ENCODE data around the gene APOBEC3B.
"Not testable (repeated sequence)": the region's sequence is repeated elsewhere in the genome, so short reads cannot be mapped to it uniquely, and the experiment has no call there.

APOBEC3B gene

GRCh38 chr22:38974826-38975175 is 7.3 kb upstream of the APOBEC3B start:
- no peak for TF ChIP-seq CTCF (conservative IDR thresholded peaks at IDR 0.05; ENCODE audit: low read length)
- no peak overlapping the region for H3K4me3 ChIP-seq (ENCODE audit: low read length)
- no peak for DNase-seq (ENCODE audit: low read depth)

GRCh38 chr22:38977289-38977688 is 4.9 kb upstream of the APOBEC3B start:
- not testable (repeated sequence) for H3K4me3 ChIP-seq (ENCODE audit: low read length); DNase-seq (ENCODE audit: low read depth)

GRCh38 chr22:38980587-38980986 is 1.6 kb upstream of the APOBEC3B start:
- not testable (repeated sequence) for DNase-seq (ENCODE audit: low read depth); H3K4me3 ChIP-seq (ENCODE audit: low read length)

GRCh38 chr22:38981005-38981991 is 849 bp upstream of the APOBEC3B start:
- DNase-seq (ENCODE audit: low read depth): peak; percentile 8
- H3K4me3 ChIP-seq (ENCODE audit: low read length): peak overlapping the region; percentile 61
- TF ChIP-seq CTCF (conservative IDR thresholded peaks at IDR 0.05; ENCODE audit: low read length): peak; percentile 35

- no peak for DNase-seq (ENCODE audit: low read depth)
- TF ChIP-seq CTCF (conservative IDR thresholded peaks at IDR 0.05; ENCODE audit: low read length): no peak
- no peak overlapping the region for H3K4me3 ChIP-seq (ENCODE audit: low read length)
These were observed 2.1 kb downstream of the APOBEC3B start for GRCh38 chr22:38984224-38984623.

GRCh38 chr22:38984784-38985757 is 2.9 kb downstream of the APOBEC3B start:
- H3K4me3 ChIP-seq (ENCODE audit: low read length); DNase-seq (ENCODE audit: low read depth): not testable (repeated sequence)

GRCh38 chr22:38986629-38987028 is 4.5 kb downstream of the APOBEC3B start:
- no peak overlapping the region for H3K4me3 ChIP-seq (ENCODE audit: low read length)
- TF ChIP-seq CTCF (conservative IDR thresholded peaks at IDR 0.05; ENCODE audit: low read length): no peak
- DNase-seq (ENCODE audit: low read depth): no peak

GRCh38 chr22:38987171-38987895 is 5.2 kb downstream of the APOBEC3B start:
- no peak overlapping the region for H3K4me3 ChIP-seq (ENCODE audit: low read length)
- TF ChIP-seq CTCF (conservative IDR thresholded peaks at IDR 0.05; ENCODE audit: low read length): no peak
- DNase-seq (ENCODE audit: low read depth): no peak

Measured in AG10803 (cell line).